ENCODE results near the gene PCYT1A.
"Not testable (repeated sequence)": the region's sequence is repeated elsewhere in the genome, so short reads cannot be mapped to it uniquely, and the experiment has no call there.

The PCYT1A gene

GRCh38 chr3:196216681-196217211, 70.8 kb downstream of the PCYT1A start:
- DNase-seq (ENCODE audit: low read depth, low spot score), result no peak
- Histone ChIP-seq H3K4me3 (no peak overlapping the region), H3K36me3 (ENCODE audit: insufficient read depth, low read length) (no peaks in the 10 kb centered on the region), H3K27ac (no peak overlapping the region), H3K9me3 (ENCODE audit: low read depth, low read length) (no peaks in the 10 kb centered on the region), H3K9ac (ENCODE audit: insufficient read length) (no peak overlapping the region)
- TF ChIP-seq POLR2AphosphoS5 (IDR thresholded peaks at IDR 0.05; ENCODE audit: borderline replicate concordance, low read depth, low read length) (no peak), EZH2 (IDR thresholded peaks at IDR 0.05) (no peak), FOXP2 (optimal IDR thresholded peaks at IDR 0.05; ENCODE audit: control extremely low read depth, extremely low read length, insufficient read depth) (no peak)

GRCh38 chr3:196216089-196216564, 71.4 kb downstream of the PCYT1A start, which contains the start of gene SLC51A:
Gene SLC51A, plus strand, starts transcription at chr3:196216534. Its CDS starts 179 bp downstream, at chr3:196216713.
- Histone ChIP-seq H3K27ac (no peak within 1 kb of the TSS), H3K36me3 (ENCODE audit: insufficient read depth, low read length) (no peaks in the 10 kb centered on the region), H3K4me3 (no peak within 1 kb of the TSS), H3K9ac (ENCODE audit: insufficient read length) (no peak within 1 kb of the TSS), H3K9me3 (ENCODE audit: low read depth, low read length) (no peaks in the 10 kb centered on the region)
- no peak for TF ChIP-seq FOXP2 (optimal IDR thresholded peaks at IDR 0.05; ENCODE audit: control extremely low read depth, extremely low read length, insufficient read depth)
- TF ChIP-seq POLR2AphosphoS5 (IDR thresholded peaks at IDR 0.05; ENCODE audit: borderline replicate concordance, low read depth, low read length), result no peak
- no peak for TF ChIP-seq EZH2 (IDR thresholded peaks at IDR 0.05)
- DNase-seq (ENCODE audit: low read depth, low spot score), result no peak

GRCh38 chr3:196215493-196216020, 72.0 kb downstream of the PCYT1A start:
- no peak overlapping the region for H3K9ac ChIP-seq (ENCODE audit: insufficient read length)
- DNase-seq (ENCODE audit: low read depth, low spot score), result no peak
- no peaks in the 10 kb centered on the region for H3K36me3 ChIP-seq (ENCODE audit: insufficient read depth, low read length)
- no peak overlapping the region for H3K4me3 ChIP-seq
- no peak for TF ChIP-seq FOXP2 (optimal IDR thresholded peaks at IDR 0.05; ENCODE audit: control extremely low read depth, extremely low read length, insufficient read depth)
- TF ChIP-seq EZH2 (IDR thresholded peaks at IDR 0.05), result no peak
- TF ChIP-seq POLR2AphosphoS5 (IDR thresholded peaks at IDR 0.05; ENCODE audit: borderline replicate concordance, low read depth, low read length), result no peak
- no peaks in the 10 kb centered on the region for H3K9me3 ChIP-seq (ENCODE audit: low read depth, low read length)
- no peak overlapping the region for H3K27ac ChIP-seq

DNA sequence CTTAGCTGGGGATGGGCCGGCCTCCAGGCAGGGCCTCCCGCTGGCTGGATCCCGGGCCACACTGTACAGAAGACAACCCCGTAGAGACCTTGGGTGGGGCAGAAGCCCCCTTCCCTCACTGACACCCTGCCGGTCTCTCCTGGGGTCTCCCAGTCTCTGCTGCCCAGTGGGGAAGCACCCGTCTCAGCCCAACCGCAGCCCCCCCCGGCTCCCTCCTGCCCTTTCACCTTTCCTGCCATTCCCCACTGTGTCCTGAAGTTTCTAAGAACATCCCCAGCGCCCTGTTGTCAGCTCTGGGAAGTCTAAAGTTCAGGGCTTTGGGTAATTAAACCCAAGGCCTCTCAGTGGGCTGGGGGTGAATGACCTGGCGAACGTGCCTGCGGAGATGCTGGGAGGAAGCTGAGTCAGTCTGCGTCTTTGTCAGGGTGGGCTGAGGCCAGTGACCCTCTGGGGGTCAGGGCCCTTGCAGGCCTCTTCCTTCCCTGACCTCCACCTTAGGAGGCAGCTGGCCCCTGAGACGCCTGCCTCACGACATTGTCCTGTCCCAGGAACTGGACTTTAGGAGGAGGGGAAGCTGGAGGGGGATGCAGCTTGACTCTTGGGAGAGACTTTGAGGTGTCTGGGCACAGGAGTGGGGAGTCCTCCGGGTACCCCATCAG, 72.6 kb downstream of the PCYT1A start:
- TF ChIP-seq EZH2 (IDR thresholded peaks at IDR 0.05), result no peak
- no peak for TF ChIP-seq FOXP2 (optimal IDR thresholded peaks at IDR 0.05; ENCODE audit: control extremely low read depth, extremely low read length, insufficient read depth)
- TF ChIP-seq POLR2AphosphoS5 (IDR thresholded peaks at IDR 0.05; ENCODE audit: borderline replicate concordance, low read depth, low read length), result no peak
- no peak overlapping the region for H3K27ac ChIP-seq
- no peak for DNase-seq (ENCODE audit: low read depth, low spot score)
- H3K9ac ChIP-seq (ENCODE audit: insufficient read length), result no peak overlapping the region
- H3K36me3 ChIP-seq (ENCODE audit: insufficient read depth, low read length), result no peaks in the 10 kb centered on the region
- H3K9me3 ChIP-seq (ENCODE audit: low read depth, low read length), result no peaks in the 10 kb centered on the region
- no peak overlapping the region for H3K4me3 ChIP-seq

GRCh38 chr3:196210673-196211556, 76.6 kb downstream of the PCYT1A start, which contains the start of gene ZDHHC19:
Gene ZDHHC19, minus strand, starts transcription at chr3:196211400. Its CDS starts 85 bp downstream, at chr3:196211315.
- no peak within 1 kb of the TSS for H3K27ac ChIP-seq
- no peaks in the 10 kb centered on the region for H3K9me3 ChIP-seq (ENCODE audit: low read depth, low read length)
- no peak within 1 kb of the TSS for H3K4me3 ChIP-seq
- no peak for TF ChIP-seq EZH2 (IDR thresholded peaks at IDR 0.05)
- TF ChIP-seq FOXP2 (optimal IDR thresholded peaks at IDR 0.05; ENCODE audit: control extremely low read depth, extremely low read length, insufficient read depth), result no peak
- TF ChIP-seq POLR2AphosphoS5 (IDR thresholded peaks at IDR 0.05; ENCODE audit: borderline replicate concordance, low read depth, low read length), result no peak
- H3K36me3 ChIP-seq (ENCODE audit: insufficient read depth, low read length), result no peaks in the 10 kb centered on the region
- no peak within 1 kb of the TSS for H3K9ac ChIP-seq (ENCODE audit: insufficient read length)
- no peak for DNase-seq (ENCODE audit: low read depth, low spot score)

GRCh38 chr3:196209944-196210672, 77.4 kb downstream of the PCYT1A start:
- DNase-seq (ENCODE audit: low read depth, low spot score); H3K9ac ChIP-seq (ENCODE audit: insufficient read length); H3K4me3 ChIP-seq; H3K9me3 ChIP-seq (ENCODE audit: low read depth, low read length); H3K27ac ChIP-seq; H3K36me3 ChIP-seq (ENCODE audit: insufficient read depth, low read length): not testable (repeated sequence)

DNA sequence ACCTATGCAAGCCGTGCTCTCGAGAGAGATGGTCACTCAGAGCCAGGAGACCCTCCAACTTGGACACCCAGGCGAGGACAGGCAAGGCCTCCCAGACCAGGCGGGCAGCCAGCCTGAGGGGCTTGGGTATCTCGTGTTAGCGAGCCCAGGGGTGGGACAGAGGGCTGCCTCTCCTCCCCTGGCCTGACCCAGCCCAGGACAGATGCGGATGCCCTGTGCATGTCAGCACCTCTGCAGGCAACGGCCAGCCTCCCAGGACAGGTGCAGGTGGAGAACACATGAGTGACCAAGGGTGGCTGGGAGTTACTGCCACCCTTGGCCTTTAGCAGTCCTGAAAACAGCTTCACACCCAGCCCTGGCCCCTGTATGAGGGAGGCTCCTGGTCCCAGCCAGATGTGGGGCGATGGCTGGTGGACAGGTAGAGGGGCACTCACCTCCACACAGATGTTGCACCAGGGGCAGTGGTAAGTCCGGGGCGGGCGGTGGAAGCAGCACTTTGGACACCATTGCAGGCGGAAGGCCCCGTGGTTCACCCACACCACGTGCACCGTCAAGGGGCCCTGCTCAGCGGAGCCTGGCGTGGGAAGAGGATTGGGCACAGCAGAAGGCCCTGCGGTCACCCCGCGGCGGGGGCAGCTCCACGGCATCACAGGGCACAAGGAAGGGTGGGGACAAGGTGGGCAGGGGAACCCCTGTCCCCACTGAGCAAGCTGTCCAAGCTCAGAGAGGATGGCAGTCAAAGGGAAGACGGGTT, 78.4 kb downstream of the PCYT1A start:
- no peak for DNase-seq (ENCODE audit: low read depth, low spot score)
- H3K4me3 ChIP-seq, result no peak overlapping the region
- H3K36me3 ChIP-seq (ENCODE audit: insufficient read depth, low read length), result no peaks in the 10 kb centered on the region
- H3K9me3 ChIP-seq (ENCODE audit: low read depth, low read length), result no peaks in the 10 kb centered on the region; the same call in 1 of the 2 replicates
- no peak overlapping the region for H3K27ac ChIP-seq
- H3K9ac ChIP-seq (ENCODE audit: insufficient read length), result no peak overlapping the region
- TF ChIP-seq EZH2 (IDR thresholded peaks at IDR 0.05) (no peak), POLR2AphosphoS5 (IDR thresholded peaks at IDR 0.05; ENCODE audit: borderline replicate concordance, low read depth, low read length) (no peak), FOXP2 (optimal IDR thresholded peaks at IDR 0.05; ENCODE audit: control extremely low read depth, extremely low read length, insufficient read depth) (no peak)
